GM10266 (cell line): ENCODE results near the gene USP8.
"Not testable (repeated sequence)": the region's sequence is repeated elsewhere in the genome, so short reads cannot be mapped to it uniquely, and the experiment has no call there.

Experiments used
- DNase-seq: peaks from one replicate; pipeline ENCODE4 v3.0.0; 2012; ENCODE audit errors: extremely low spot score
- TF ChIP-seq, protein P1 (sequence below): IDR thresholded peaks from 2 replicates; pipeline ENCODE4 v1.5.1; 2012; ENCODE audit warnings: mild to moderate bottlenecking, low read depth; ENCODE audit not compliant: control insufficient read depth, insufficient read depth; ENCODE audit errors: missing control alignments

USP8 gene

GRCh38 chr15:50485389-50485788, 61.2 kb downstream of the USP8 start:
- no peak for DNase-seq
- TF ChIP-seq, protein P1, sequence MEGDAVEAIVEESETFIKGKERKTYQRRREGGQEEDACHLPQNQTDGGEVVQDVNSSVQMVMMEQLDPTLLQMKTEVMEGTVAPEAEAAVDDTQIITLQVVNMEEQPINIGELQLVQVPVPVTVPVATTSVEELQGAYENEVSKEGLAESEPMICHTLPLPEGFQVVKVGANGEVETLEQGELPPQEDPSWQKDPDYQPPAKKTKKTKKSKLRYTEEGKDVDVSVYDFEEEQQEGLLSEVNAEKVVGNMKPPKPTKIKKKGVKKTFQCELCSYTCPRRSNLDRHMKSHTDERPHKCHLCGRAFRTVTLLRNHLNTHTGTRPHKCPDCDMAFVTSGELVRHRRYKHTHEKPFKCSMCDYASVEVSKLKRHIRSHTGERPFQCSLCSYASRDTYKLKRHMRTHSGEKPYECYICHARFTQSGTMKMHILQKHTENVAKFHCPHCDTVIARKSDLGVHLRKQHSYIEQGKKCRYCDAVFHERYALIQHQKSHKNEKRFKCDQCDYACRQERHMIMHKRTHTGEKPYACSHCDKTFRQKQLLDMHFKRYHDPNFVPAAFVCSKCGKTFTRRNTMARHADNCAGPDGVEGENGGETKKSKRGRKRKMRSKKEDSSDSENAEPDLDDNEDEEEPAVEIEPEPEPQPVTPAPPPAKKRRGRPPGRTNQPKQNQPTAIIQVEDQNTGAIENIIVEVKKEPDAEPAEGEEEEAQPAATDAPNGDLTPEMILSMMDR = no peak

DNA sequence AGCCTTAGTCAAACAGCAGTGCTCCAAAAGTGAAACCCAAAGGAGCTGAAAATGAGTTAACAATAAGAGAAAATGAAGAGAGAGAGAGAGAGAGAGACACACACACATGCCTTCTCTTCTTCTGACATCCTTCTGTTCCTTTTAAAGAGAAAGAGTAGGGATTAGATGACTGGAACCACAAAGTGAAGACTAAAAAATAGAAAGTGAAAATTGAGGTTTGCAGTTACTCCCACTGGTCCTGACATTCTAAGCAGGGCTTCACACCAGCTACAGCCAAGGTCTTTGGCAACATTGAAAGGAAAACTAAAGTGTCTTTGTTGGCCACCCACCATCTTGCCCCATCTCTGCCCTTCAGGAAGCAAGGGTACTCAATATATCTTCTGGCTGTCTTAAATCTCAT, 63.1 kb downstream of the USP8 start:
- peak; percentile 16 for DNase-seq
- TF ChIP-seq, protein P1 = no peak

DNA sequence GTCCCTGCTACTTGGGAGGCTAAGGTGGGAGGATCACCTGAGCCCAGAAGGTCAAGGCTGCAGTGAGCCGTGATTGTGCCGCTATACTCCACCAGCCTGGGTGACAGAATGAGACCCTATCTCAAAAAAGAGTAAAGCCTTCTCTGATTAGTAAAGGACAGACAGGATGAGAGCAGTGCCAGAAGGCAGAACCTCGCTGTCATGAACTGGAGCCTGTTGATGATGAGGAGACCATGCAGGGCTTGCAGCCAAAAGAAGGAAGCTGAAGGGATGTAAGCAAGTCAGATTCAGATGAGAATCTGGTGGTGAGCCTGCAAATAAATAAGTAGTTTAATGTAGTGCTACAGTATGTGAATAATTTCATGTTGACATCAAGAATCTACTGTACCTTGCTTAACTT, 69.4 kb downstream of the USP8 start:
- no peak for DNase-seq
- TF ChIP-seq, protein P1 = no peak

DNA sequence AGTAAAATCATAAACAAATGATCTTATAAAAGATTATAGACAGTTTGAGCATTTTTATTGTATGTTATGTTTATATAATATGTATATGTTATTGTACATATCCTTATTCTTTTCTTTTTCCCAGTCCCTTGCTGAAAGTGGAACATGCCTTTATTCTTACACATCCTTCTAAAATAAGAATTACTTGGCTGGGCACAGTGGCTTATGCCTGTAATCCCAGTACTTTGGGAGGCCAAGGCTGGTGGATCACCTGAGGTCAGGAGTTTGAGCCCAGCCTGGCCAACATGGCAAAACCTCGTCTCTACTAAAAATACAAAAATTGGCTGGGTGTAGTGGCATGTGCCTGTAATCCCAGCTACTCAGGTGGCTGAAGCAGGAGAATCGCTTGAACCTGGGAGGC, 70.3 kb downstream of the USP8 start:
- DNase-seq = not testable (repeated sequence)

- TF ChIP-seq, protein P1 = no peak
- no peak for DNase-seq
Observed at GRCh38 chr15:50496692-50497091, 72.5 kb downstream of the USP8 start.

- no peak for DNase-seq
- TF ChIP-seq, protein P1 = no peak
Observed at GRCh38 chr15:50500352-50500751, 76.1 kb downstream of the USP8 start.

- TF ChIP-seq, protein P1 = no peak
- no peak for DNase-seq
Observed at GRCh38 chr15:50501815-50502214, 77.6 kb downstream of the USP8 start.

DNA sequence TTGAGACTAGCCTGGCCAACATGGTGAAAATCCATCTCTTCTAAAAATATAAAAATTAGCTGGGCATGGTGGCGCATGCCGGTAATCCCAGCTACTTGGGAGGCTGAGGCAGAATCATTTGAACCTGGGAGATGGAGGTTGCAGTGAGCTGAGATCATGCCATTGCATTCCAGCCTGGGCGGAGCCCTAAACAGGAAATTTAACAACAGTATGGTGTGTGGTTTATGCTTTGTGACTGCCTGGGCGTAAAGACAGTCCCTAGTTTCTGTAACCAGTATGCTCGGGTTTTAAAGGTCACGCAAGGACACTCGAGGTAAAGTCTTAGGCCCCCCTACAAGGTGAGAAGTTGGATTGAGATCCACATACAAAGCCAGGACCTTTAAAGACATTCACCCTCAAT, 78.9 kb downstream of the USP8 start:
- DNase-seq = no peak
- TF ChIP-seq, protein P1 = no peak

GRCh38 chr15:50505656-50506055, 81.5 kb downstream of the USP8 start:
- not testable (repeated sequence) for DNase-seq
